Neutrophil (primary cell): Measurements from ENCODE around the gene SMOC2.

ENCODE experiments used
- H3K27ac ChIP-seq: fragments of 200-600 bp; sonication (generic); 2 replicates; pipeline ENCODE4 v1.5.1; 2016; ENCODE audit warnings: mild to moderate bottlenecking, moderate library complexity
- H3K27me3 ChIP-seq: fragments of 200-600 bp; sonication (generic); 2 replicates; pipeline ENCODE4 v1.6.0; 2016; ENCODE audit warnings: mild to moderate bottlenecking
- H3K36me3 ChIP-seq: fragments of 200-600 bp; sonication (generic); 2 replicates; pipeline ENCODE4 v1.5.1; 2017
- H3K4me1 ChIP-seq, 2 experiments: fragments of 200-600 bp in 1 of 2; sonication (generic) in 1 of 2; 1 replicate in 1 of 2; 2 replicates in 1 of 2; pipeline versions ENCODE4 v1.5.1 to v1.6.1; 2013 to 2016; ENCODE audit warnings: low read depth in 1 of 2, low read length in 1 of 2, mild to moderate bottlenecking in 1 of 2, moderate library complexity in 1 of 2; ENCODE audit not compliant: control insufficient read depth in 1 of 2, insufficient read depth in 1 of 2
- H3K4me3 ChIP-seq, 2 experiments: fragments of 200-600 bp in 1 of 2; sonication (generic) in 1 of 2; 1 replicate in 1 of 2; 2 replicates in 1 of 2; pipeline ENCODE4 v1.5.1; 2013 to 2016; ENCODE audit warnings: low read depth in 1 of 2, low read length in 1 of 2, mild to moderate bottlenecking in 1 of 2, moderate library complexity in 1 of 2
- H3K9me3 ChIP-seq: fragments of 200-600 bp; sonication (generic); 2 replicates; pipeline ENCODE4 v1.5.1; 2016
- TF ChIP-seq, protein P1 (sequence below): fragments of 200-600 bp; sonication (generic); IDR thresholded peaks from 2 replicates; pipeline ENCODE4 v1.5.1; 2016; ENCODE audit warnings: antibody characterized with exemption

The SMOC2 gene

DNA sequence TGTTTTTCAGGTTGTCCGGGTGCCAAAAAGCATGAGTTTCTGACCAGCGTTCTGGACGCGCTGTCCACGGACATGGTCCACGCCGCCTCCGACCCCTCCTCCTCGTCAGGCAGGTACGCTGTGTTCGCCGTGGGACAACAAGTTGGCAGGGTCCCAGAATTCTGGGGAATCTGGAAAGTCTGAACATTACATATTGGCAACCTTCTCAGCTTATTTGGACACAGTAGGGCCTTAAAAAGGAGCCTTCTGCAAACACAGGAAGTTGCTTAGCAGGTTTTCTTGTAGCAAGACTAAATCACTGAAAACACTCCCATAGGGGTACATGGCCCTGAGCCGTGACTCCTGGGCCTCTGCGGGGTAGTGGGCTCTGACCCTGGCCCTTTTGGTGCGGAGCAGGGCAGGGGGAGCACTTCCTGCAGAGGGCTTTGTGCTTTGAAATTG lies 209.7 kb downstream of the SMOC2 start:
- Histone ChIP-seq H3K9me3 (no peaks in the 10 kb centered on the region), H3K27me3 (no peaks in the 10 kb centered on the region), H3K4me1 (no peaks in the 10 kb centered on the region), H3K36me3 (no peaks in the 10 kb centered on the region), H3K27ac (no peak overlapping the region), H3K4me3 (no peak overlapping the region)
- TF ChIP-seq, protein P1, sequence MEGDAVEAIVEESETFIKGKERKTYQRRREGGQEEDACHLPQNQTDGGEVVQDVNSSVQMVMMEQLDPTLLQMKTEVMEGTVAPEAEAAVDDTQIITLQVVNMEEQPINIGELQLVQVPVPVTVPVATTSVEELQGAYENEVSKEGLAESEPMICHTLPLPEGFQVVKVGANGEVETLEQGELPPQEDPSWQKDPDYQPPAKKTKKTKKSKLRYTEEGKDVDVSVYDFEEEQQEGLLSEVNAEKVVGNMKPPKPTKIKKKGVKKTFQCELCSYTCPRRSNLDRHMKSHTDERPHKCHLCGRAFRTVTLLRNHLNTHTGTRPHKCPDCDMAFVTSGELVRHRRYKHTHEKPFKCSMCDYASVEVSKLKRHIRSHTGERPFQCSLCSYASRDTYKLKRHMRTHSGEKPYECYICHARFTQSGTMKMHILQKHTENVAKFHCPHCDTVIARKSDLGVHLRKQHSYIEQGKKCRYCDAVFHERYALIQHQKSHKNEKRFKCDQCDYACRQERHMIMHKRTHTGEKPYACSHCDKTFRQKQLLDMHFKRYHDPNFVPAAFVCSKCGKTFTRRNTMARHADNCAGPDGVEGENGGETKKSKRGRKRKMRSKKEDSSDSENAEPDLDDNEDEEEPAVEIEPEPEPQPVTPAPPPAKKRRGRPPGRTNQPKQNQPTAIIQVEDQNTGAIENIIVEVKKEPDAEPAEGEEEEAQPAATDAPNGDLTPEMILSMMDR, result no peak

DNA sequence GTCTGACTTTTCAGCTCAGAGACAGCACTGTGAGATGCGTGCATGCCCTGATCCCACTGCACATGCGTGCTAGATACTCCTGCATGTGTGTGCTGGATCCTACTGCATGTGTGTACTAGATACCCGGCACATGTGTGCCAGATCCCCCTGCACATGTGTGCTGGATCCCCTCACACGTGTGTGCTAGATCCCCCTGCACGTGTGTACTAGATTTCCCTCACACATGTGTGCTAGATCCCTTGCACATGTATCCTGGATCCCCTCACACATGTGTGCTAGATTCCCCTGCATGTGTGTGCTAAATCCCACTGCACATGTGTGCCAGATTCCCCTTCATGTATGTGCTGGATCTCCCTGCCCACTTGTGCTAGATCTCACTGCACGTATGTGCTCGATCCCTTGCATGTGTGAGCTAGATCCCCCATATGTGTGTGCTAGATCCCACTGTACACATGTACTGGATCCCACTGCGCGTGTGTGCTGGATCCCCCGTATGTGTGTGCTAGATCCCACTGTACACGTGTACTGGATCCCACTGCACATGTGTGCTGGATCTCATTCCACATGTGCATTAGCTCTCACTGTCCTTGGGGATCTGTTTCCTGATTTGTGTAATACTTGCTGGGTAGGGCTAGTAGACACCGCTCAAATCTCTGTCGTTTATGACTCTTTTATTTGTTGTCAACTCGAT lies 214.6 kb downstream of the SMOC2 start:
- no peaks in the 10 kb centered on the region for H3K9me3 ChIP-seq
- H3K4me3 ChIP-seq, result no peak overlapping the region
- TF ChIP-seq, protein P1, result no peak
- H3K36me3 ChIP-seq, result no peaks in the 10 kb centered on the region
- H3K27ac ChIP-seq, result no peak overlapping the region
- no peaks in the 10 kb centered on the region for H3K27me3 ChIP-seq
- no peaks in the 10 kb centered on the region for H3K4me1 ChIP-seq

DNA sequence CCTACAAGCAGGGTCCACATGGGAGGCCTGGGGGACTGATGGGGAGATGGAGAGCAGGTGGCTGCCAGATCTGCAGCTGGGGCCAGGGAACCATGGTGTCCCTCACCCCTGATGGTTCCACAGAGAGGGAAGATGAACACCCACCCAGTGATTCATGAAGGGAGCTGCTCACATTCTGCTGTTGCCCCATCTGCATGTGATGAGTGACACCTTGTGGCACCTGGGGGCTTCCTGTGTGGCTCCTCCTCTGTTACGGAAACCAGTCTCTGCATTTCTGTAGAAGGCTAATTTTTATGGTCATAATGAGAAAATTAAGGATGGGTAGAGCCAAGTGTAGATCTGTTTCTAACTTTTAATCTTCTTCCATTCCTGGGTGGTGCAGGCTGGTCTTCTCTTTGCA lies 217.1 kb downstream of the SMOC2 start:
- H3K9me3 ChIP-seq, result no peaks in the 10 kb centered on the region
- no peaks in the 10 kb centered on the region for H3K36me3 ChIP-seq
- H3K4me1 ChIP-seq, result no peaks in the 10 kb centered on the region
- no peak overlapping the region for H3K27ac ChIP-seq
- no peak overlapping the region for H3K4me3 ChIP-seq
- TF ChIP-seq, protein P1, result no peak
- H3K27me3 ChIP-seq, result no peaks in the 10 kb centered on the region

DNA sequence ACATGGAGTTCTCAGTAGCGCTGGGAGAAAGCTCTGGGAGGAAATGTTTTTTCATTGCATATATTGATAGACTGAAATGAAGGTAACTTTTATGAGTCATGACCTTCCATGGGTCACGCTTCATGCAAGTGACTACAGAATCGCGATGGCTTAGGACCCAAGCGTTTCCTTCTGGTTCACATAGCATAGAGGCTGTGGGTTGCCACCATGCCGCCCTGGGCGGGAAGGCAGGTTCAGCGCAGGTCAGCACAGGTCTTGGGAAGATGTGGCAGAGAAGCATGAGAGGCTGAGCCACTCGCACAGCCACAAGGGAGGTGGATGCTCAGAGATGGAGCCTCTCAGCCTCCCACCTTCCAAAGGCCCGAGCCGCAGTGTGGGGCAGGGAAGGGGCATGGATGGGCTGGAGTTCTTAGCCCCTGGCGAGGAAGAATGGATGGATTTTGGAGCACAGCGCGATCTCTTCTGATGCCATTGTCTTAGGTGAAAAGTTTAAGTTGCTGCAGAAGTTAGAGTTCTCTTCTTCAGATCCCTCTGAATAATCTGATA lies 219.5 kb downstream of the SMOC2 start:
- Histone ChIP-seq H3K27me3 (no peaks in the 10 kb centered on the region), H3K4me1 (no peaks in the 10 kb centered on the region), H3K4me3 (no peak overlapping the region), H3K27ac (no peak overlapping the region), H3K9me3 (no peaks in the 10 kb centered on the region), H3K36me3 (no peaks in the 10 kb centered on the region)
- TF ChIP-seq, protein P1, result no peak

DNA sequence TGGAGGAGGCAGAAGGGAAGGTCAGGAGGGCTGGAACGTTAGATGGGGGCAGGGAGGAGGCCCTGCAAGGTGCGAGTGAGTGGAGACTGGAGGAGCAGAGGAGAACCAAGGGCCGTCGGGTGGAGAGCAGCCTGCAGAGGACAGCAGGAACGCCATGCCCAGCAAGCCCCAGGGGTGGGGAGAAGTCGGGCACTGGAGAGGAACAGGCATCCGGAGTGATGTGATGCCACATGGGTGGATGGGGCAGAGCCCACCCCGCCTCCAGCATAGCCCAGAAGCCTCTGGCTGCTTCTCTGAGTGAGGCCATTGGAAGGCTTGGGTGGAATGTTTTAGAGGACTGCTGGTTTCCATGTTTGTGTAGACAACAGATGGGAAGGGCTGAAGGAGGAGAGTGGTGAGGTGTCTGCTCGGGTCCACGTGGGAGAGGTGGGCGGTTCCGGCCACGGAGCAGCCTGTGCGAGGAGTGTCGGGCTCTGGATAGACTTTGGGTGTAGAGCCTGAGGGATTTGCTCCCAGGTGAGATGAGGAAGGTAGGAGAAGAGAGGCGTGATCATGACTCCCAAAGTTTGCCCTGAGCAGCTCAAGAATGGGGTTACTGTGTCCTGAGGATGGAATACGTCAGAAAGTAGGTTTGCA lies 221.4 kb downstream of the SMOC2 start:
- H3K27me3 ChIP-seq, result no peaks in the 10 kb centered on the region
- no peaks in the 10 kb centered on the region for H3K9me3 ChIP-seq
- H3K27ac ChIP-seq, result no peak overlapping the region
- H3K4me1 ChIP-seq, result no peaks in the 10 kb centered on the region
- H3K36me3 ChIP-seq, result no peaks in the 10 kb centered on the region
- TF ChIP-seq, protein P1, result no peak
- no peak overlapping the region for H3K4me3 ChIP-seq
